ENCODE data around the gene NEURL1.

GRCh38 chr10:103570844-103571655, 77.5 kb downstream of the NEURL1 start:
- TF ChIP-seq TAF1 (IDR thresholded peaks at IDR 0.05; ENCODE audit: borderline replicate concordance, insufficient read depth, low read length) (no peak), REST (IDR thresholded peaks at IDR 0.05; ENCODE audit: insufficient read depth in 1 of 2, low read depth in 2 of 2, low read length in 2 of 2) (no peak), POLR2AphosphoS5 (IDR thresholded peaks at IDR 0.05; ENCODE audit: low read depth, low read length) (no peak)
